HG03469 (cell line): ENCODE data around the gene GPR107.

Experiments
- ATAC-seq: cut with Tn5 transposase; IDR thresholded peaks from one replicate; pipeline ENCODE4 v1.9.1; 2021; ENCODE audit warnings: mild to moderate bottlenecking, moderate library complexity, moderate number of reproducible peaks; ENCODE audit not compliant: unreplicated experiment

The GPR107 gene

DNA sequence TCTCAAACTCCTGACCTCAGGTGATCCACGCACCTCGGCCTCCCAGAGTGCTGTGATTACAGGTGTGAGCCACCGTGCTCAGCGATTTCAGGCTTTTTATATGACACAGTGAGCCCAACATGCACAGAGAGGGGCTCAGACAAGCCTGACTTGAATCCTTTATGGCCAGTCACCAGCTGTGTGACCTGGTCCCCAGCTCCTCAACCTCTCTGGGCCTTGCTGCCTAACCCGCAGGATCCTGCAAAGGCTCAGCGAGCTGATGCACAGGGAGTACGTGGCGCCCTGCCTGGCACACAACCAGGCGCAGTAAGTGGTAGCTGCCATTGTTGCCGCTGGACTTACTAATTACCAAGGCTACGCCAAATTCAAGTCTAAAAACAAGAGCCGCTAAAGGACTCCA lies 101.9 kb downstream of the GPR107 start:
- ATAC-seq: no peak

GRCh38 chr9:130156672-130157071 lies 103.0 kb downstream of the GPR107 start:
- no peak for ATAC-seq

DNA sequence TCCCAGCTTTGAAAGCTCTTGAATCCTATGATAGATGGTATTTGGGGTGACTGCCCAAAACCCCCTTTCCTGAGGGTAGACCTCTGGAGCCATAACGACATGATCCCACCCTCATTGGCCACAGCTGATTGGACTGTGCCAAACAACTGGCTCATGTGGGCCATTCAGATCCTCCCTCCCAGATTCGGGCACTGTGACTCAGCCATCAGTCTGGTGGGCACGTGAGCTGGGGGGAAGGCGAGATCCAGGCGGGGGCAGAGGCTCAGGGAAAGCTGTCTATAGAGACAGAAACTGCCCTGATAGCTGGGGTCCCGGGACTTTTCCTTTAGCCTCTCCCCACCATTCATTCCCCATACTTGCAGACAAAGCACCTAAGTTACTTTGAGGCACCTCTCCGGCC lies 103.4 kb downstream of the GPR107 start:
- no peak for ATAC-seq

DNA sequence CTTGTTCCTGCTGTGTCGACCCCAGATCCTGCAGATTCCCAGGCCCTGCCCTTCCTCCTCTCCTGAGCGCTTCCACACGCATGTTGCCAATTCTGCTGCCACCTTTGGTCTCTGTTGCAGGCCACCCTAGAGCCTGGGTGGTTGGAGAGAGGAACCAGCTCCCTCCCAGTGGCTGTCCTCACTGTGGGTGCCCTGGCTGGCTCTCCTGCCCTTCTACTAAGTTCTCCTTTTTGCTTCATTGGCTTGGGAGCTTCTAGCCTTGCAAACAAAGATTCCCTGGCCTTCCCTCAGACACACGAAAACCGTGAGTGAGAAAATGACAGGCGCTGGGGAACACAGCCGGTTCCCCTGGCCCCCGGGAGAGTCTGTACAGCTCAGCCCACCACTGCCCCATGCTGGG lies 104.3 kb downstream of the GPR107 start:
- ATAC-seq: no peak

DNA sequence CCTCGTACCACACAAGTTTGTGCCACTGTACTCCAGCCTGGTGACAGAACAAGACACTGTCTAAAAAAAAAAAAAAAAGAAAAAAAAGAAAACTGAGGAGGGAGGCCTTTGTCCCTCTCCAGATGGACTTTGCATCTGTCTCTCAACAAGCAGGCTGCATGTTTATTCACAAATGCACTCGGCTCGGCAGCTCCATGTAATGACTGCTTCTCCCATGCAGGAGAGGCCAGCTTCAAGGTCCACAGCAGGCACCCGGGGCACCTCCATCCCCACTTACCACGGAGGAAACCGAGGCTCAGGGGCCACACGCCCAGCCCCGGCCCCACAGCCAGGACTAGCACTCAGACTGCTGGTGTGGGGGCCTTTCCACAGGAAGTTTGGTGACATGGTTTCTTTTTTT lies 105.4 kb downstream of the GPR107 start:
- no peak for ATAC-seq

- ATAC-seq: no peak
Observed at GRCh38 chr9:130159915-130160670, 106.4 kb downstream of the GPR107 start.

GRCh38 chr9:130160862-130161470 lies 107.3 kb downstream of the GPR107 start:
- no peak for ATAC-seq

- ATAC-seq: no peak
Observed at GRCh38 chr9:130165579-130165978, 111.9 kb downstream of the GPR107 start.

DNA sequence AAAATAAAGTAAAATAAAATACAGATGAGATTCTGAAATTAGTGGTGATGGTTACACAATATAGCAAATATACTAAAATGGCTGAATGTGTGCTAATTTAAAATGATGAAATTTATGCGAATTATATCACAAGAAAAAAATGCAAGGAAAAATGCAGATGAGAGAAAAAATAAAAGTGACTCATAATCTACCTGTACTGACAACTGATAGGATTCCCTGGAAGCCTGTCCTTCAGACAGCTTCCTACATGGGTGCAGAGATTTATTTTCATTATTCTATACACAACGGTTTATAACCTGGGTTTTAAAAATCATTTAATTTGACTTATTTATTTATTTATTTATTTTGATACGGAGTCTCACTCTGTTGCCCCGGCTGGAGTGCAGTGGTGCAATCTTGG lies 112.7 kb downstream of the GPR107 start:
- no peak for ATAC-seq

DNA sequence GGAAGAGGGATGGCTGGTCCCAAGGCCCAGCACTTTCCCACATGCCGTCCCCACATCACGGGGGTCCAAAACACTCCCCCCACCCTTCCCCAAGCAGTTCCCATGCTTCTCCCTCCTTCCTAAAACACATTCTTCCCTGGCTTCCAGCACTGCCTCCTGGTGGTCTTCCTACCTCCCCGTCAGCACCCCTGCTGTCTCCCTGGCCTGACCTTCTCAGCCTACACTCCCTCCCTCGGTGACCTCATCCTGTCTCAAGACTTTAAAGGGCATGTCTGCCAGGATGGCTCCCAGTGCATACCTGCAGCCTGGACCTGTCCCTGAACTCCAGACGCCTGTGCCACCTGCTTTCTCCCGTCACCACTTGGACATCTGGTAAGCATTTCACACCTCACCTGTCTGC lies 114.2 kb downstream of the GPR107 start:
- ATAC-seq: no peak

GRCh38 chr9:130171226-130172148 lies 117.8 kb downstream of the GPR107 start:
- ATAC-seq: no peak

GRCh38 chr9:130172161-130172857 lies 118.6 kb downstream of the GPR107 start, which contains the start of gene NCS1:
NCS1 (plus strand) TSS chr9:130172404; CDS start chr9:130172664, 260 bp downstream.
- no peak for ATAC-seq

GRCh38 chr9:130172858-130173665 lies 119.4 kb downstream of the GPR107 start:
- no peak for ATAC-seq

DNA sequence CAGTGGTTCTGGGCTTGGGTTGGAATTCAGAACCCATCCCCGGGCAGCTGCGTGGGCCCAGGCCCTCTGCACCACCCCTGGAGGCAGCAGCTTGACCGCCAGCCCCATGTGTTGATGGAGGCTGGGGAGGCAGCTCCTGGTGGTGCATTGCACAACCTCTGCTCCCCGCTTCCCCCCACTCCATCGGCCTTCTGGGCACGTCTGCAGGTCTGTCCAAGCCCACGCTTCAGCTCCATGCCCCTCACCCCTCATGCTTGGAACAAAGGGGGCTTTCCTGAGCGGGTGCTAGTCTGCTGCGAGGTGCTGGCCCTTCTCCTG lies 119.9 kb downstream of the GPR107 start:
- no peak for ATAC-seq

- ATAC-seq: no peak
Observed at GRCh38 chr9:130174025-130174424, 120.3 kb downstream of the GPR107 start.

- ATAC-seq: no peak
Observed at GRCh38 chr9:130174920-130175321, 121.2 kb downstream of the GPR107 start.

GRCh38 chr9:130175355-130175754 lies 121.6 kb downstream of the GPR107 start:
- no peak for ATAC-seq

GRCh38 chr9:130176760-130177159 lies 123.1 kb downstream of the GPR107 start:
- ATAC-seq: no peak

DNA sequence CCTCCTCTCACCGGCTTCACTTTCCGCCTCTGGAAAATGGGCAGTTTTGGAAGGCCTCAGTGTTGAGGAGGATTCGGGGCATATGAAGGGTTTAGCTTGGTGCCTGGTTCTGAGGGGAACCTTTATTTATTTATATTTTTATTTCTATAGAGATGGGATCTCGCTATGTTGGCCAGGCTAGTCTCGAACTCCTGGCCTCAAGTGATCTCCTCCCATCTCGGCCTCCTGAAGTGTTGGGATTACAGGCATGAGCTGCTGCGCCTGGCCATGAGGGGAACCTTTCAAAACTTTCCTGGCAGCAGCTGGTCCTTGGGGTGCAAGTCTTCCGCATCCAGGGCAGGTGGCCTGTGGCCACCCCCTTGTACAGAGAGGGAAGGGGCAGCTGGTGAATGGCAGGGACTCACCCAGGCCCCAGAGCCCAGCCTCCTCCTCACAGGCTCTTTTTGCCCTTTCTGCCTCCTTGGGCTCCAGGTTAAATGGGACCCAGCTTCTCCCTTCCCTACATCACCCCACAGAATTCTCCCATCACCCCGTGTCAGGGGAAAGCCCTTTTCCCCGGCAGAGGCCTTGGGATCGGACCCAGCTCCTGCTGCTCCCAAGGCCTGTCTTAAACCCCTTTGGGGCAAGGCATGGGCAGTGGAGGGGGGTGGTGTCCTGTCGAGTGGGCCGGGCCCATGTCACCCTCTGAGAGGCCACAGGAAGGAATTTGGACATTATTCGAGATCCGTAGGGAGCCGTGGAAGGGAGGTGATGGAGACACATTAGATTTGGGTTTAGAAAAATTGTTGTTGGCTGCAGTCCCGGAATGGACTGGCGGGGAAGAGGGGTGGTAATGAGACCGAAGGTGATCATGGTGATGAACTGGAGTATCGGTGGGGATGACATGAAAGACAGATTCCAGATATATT lies 124.4 kb downstream of the GPR107 start:
- ATAC-seq: no peak
